Endothelial cell of umbilical vein (primary cell): ENCODE results near the gene IL18. TPM values are rescaled to one million over a fixed set of nuclear protein-coding genes. Genes with fewer than 3 reads are reported as not detected.

Experiments
- BruUV-seq: library from RNA; stranded (reverse); fragments of 400-500 nt; replicated peaks from 2 replicates; lab custom pipeline; 2021; lab: Mats Ljungman, UMichigan
- CTCF ChIA-PET: fragments of 300-600, 350-600 bp; sonication (Branson Sonifier 250); formaldehyde crosslinking; loops from one replicate; lab custom pipeline; 2021; ENCODE audit warnings: antibody characterized with exemption, inconsistent platforms; lab: Charles Lee
- POLR2A ChIA-PET: fragments of 300-600, 350-600 bp; sonication (Branson Sonifier 250); formaldehyde crosslinking; loops from one replicate; lab custom pipeline; 2021; ENCODE audit warnings: antibody characterized with exemption, inconsistent platforms; lab: Charles Lee
- DNase-seq: peaks from one replicate; pipeline ENCODE4 v3.0.0-alpha.2; 2011; ENCODE audit warnings: low read depth, low spot score
- FAIRE-seq: peaks from 2 replicates; lab custom pipeline; 2011; peaks lifted over from hg19 to GRCh38; lab: Jason Lieb, UNC
- H2AFZ ChIP-seq: 2 replicates; pipeline ENCODE4 v1.6.0; 2012; ENCODE audit warnings: low read depth, low read length, control low read depth, inconsistent platforms
- H3K27ac ChIP-seq: 2 replicates; pipeline ENCODE4 v1.5.1; 2011; ENCODE audit warnings: low read depth, mild to moderate bottlenecking, control low read depth, low read length, moderate library complexity; ENCODE audit not compliant: insufficient read depth
- H3K27me3 ChIP-seq, 2 experiments: 2 replicates each; pipeline versions ENCODE4 v1.6.0 to v1.6.1; 2011; ENCODE audit warnings: low read length in 2 of 2, mixed read lengths in 1 of 2; ENCODE audit not compliant: control insufficient read depth in 2 of 2, insufficient read depth in 2 of 2
- H3K36me3 ChIP-seq, 2 experiments: 2 replicates in 1 of 2; 3 replicates in 1 of 2; pipeline ENCODE4 v1.5.1; 2011; ENCODE audit warnings: low read length in 2 of 2, mild to moderate bottlenecking in 1 of 2, moderate library complexity in 1 of 2; ENCODE audit not compliant: control insufficient read depth in 2 of 2, insufficient read depth in 2 of 2; ENCODE audit errors: extremely low read depth in 1 of 2
- H3K4me1 ChIP-seq: 3 replicates; pipeline ENCODE4 v1.5.1; 2011; ENCODE audit warnings: mild to moderate bottlenecking, low read length; ENCODE audit not compliant: control insufficient read depth, insufficient read depth; ENCODE audit errors: extremely low read depth
- H3K4me2 ChIP-seq: 2 replicates; pipeline ENCODE4 v1.6.1; 2011; ENCODE audit warnings: low read length, control low read depth, mixed read lengths; ENCODE audit not compliant: insufficient read depth
- H3K4me3 ChIP-seq, 3 experiments: fragments of 200-600 bp in 1 of 3; sonication (generic), shearing (Covaris generic) in 1 of 3; replicated peaks in 1 of 3; 2 replicates each; pipeline ENCODE4 v1.5.1; 2011 to 2016; ENCODE audit warnings: control low read depth in 3 of 3, low read length in 3 of 3, mild to moderate bottlenecking in 2 of 3, inconsistent platforms in 1 of 3, low read depth in 1 of 3, moderate library complexity in 1 of 3; ENCODE audit not compliant: insufficient read depth in 1 of 3
- H3K79me2 ChIP-seq: 2 replicates; pipeline ENCODE4 v1.6.0; 2012; ENCODE audit warnings: low read length, inconsistent platforms; ENCODE audit not compliant: control insufficient read depth, insufficient read depth
- H3K9ac ChIP-seq: replicated peaks from 2 replicates; pipeline ENCODE3; 2011; ENCODE audit warnings: low read length, control low read depth; ENCODE audit not compliant: insufficient read depth; ENCODE audit errors: extremely low read depth
- H3K9me1 ChIP-seq: replicated peaks from 3 replicates; pipeline ENCODE4 v1.6.0; 2011; ENCODE audit warnings: mild to moderate bottlenecking, low read length; ENCODE audit not compliant: control insufficient read depth, insufficient read depth; ENCODE audit errors: extremely low read depth
- H3K9me3 ChIP-seq: replicated peaks from 2 replicates; pipeline ENCODE4 v1.5.1; 2012; ENCODE audit warnings: low read length, inconsistent platforms; ENCODE audit not compliant: control insufficient read depth, insufficient read depth
- H4K20me1 ChIP-seq: replicated peaks from 2 replicates; pipeline ENCODE3; 2011; ENCODE audit warnings: mild to moderate bottlenecking, low read length; ENCODE audit not compliant: control insufficient read depth, insufficient read depth; ENCODE audit errors: extremely low read depth
- EZH2 ChIP-seq: IDR thresholded peaks from 2 replicates; pipeline ENCODE4 v1.6.1; 2012; ENCODE audit warnings: borderline replicate concordance, low read depth, mild to moderate bottlenecking, moderate library complexity, low read length, inconsistent platforms; ENCODE audit not compliant: severe bottlenecking
- FOS ChIP-seq: IDR thresholded peaks from 2 replicates; pipeline ENCODE4 v1.6.1; 2011; ENCODE audit warnings: mild to moderate bottlenecking, low read length, moderate library complexity, borderline replicate concordance; ENCODE audit not compliant: insufficient read depth
- GATA2 ChIP-seq: IDR thresholded peaks from 2 replicates; pipeline ENCODE4 v1.7.0; 2011; ENCODE audit warnings: low read depth, mild to moderate bottlenecking, moderate library complexity, mixed read lengths, low read length; ENCODE audit not compliant: insufficient read length, insufficient read depth
- JUN ChIP-seq: IDR thresholded peaks from 2 replicates; pipeline ENCODE4 v1.6.1; 2011; ENCODE audit warnings: borderline replicate concordance, low read depth; ENCODE audit not compliant: insufficient read length, insufficient read depth
- MAX ChIP-seq: IDR thresholded peaks from 2 replicates; pipeline ENCODE4 v1.6.1; 2011; ENCODE audit not compliant: insufficient read depth, insufficient read length
- MYC ChIP-seq: IDR thresholded peaks from one replicate; pipeline ENCODE4 v1.6.1; 2011; ENCODE audit warnings: mild to moderate bottlenecking, low read depth, low read length
- POLR2A ChIP-seq: IDR thresholded peaks from 2 replicates; pipeline ENCODE4 v1.6.1; 2012; ENCODE audit warnings: low read depth, mild to moderate bottlenecking, control low read depth, low read length
- POLR2AphosphoS5 ChIP-seq: IDR thresholded peaks from 2 replicates; pipeline ENCODE4 v1.6.1; 2012; ENCODE audit warnings: low read depth, mild to moderate bottlenecking, control low read depth, low read length, moderate library complexity; ENCODE audit not compliant: insufficient read depth
- dilution Hi-C: fragments of 300-500 bp; cut with MboI; formaldehyde crosslinking; loops from one replicate; pipeline ENCODE4 v1.15.0; 2019; ENCODE audit warnings: low sequenced_read_pairs; ENCODE audit not compliant: extremely low pct_ligation_motif_present
- intact Hi-C: fragments of 100-400 bp; cut with micrococcal nuclease; formaldehyde crosslinking; loops from one replicate; pipeline ENCODE4 v1.10.0; 2022
- polyA plus RNA-seq, 4 experiments: library from polyadenylated mRNA; depleted of rRNA in 3 of 4; stranded (reverse) in 3 of 4; unstranded in 1 of 4; fragments of >200 nt; gene quantifications; 2 replicates each; pipeline versions ENCODE4 v1.2.1 to v1.2.3, GENCODE V29; 2011 to 2012; ENCODE audit warnings: missing spikeins in 1 of 4
- total RNA-seq: library from RNA; stranded (reverse); gene quantifications from 2 replicates; pipeline ENCODE4 v1.2.3, GENCODE V29; 2021

Gene IL18
- total and polyA plus RNA-seq, 2 donors (not counting 3 experiments of a cell fraction or from before 2014, with no cell fraction given): 0.73 to 1.5 TPM

GRCh38 chr11:112179601-112180000, 15.7 kb upstream of the IL18 start:
- Histone ChIP-seq H3K79me2 (no peaks in the 10 kb centered on the region), H3K9me3 (no peaks in the 10 kb centered on the region), H3K36me3 (no peaks in the 10 kb centered on the region), H3K4me2 (no peak overlapping the region), H3K27ac (no peak overlapping the region), H3K9me1 (no peaks in the 10 kb centered on the region), H3K27me3 (peaks cover 4 to 6% of the 10 kb centered on the region in 2 experiments), H2AFZ (no peak overlapping the region), H4K20me1 (no peaks in the 10 kb centered on the region), H3K9ac (no peak overlapping the region), H3K4me1 (peaks cover 7% of the 10 kb centered on the region), H3K4me3 (no peak overlapping the region)
- POLR2A ChIA-PET: no interaction called here
- CTCF ChIA-PET: interaction anchor here (1.0 to 1.4 kb wide), 2 partner anchors 20 to 66 kb away, joined by 3 to 4 read pairs; no protein-coding TSS in a partner anchor
- intact Hi-C loops: loop anchor here (5.0 kb wide), 1 partner anchor 252 kb away; no protein-coding TSS in a partner anchor
- no peak for DNase-seq
- no TSS peak for BruUV-seq
- dilution Hi-C loops: no loop called here
- no peak for TF ChIP-seq GATA2
- no peak for FAIRE-seq

DNA sequence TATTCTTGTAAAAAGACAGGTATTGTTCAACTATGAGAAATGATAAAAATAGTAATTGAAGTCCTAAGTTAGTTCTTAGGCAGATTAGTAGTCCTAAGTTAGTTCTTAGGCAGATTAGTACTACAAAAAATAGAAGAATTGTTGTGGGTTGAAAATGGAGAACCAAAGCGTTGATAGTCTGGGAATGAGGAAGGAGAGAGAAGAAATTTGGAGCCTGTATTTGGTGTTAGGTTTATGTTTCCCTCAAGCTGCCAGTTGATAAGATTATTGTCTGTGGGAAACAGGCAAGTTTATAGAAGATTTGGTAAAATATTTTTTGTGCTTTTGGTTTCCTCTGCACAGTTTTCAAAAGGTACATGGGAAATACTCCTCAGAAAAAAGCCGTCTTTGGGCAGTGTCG, 15.0 kb upstream of the IL18 start:
- ChIA-PET CTCF (interaction anchor here (1.0 to 4.0 kb wide), 3 partner anchors 21 to 66 kb away, joined by 3 to 150 read pairs (median 4); no protein-coding TSS in a partner anchor), POLR2A (no interaction called here)
- Histone ChIP-seq H3K4me1 (peaks cover 7% of the 10 kb centered on the region), H3K27me3 (peaks cover 4 to 6% of the 10 kb centered on the region in 2 experiments), H3K4me2 (no peak overlapping the region), H3K36me3 (no peaks in the 10 kb centered on the region), H4K20me1 (no peaks in the 10 kb centered on the region), H3K79me2 (no peaks in the 10 kb centered on the region), H3K4me3 (no peak overlapping the region), H3K9me1 (no peaks in the 10 kb centered on the region), H3K27ac (no peak overlapping the region), H3K9me3 (no peaks in the 10 kb centered on the region), H2AFZ (no peak overlapping the region), H3K9ac (no peak overlapping the region)
- DNase-seq: no peak
- TF ChIP-seq POLR2A: no peak
- TF ChIP-seq FOS: no peak
- TF ChIP-seq MYC: no peak
- TF ChIP-seq GATA2: no peak
- TF ChIP-seq EZH2: no peak
- TF ChIP-seq POLR2AphosphoS5: no peak
- no peak for TF ChIP-seq JUN
- TF ChIP-seq MAX: no peak
- no TSS peak for BruUV-seq
- dilution Hi-C loops: no loop called here
- FAIRE-seq: no peak
- intact Hi-C loops: loop anchor here (5.0 kb wide), 1 partner anchor 252 kb away; no protein-coding TSS in a partner anchor
